H9 (cell line): ENCODE results near the gene TMEM86A. TPM values are rescaled to one million over a fixed set of nuclear protein-coding genes. Genes with fewer than 3 reads are reported as not detected.

Experiments
- DNase-seq: peaks from one replicate; pipeline ENCODE4 v3.0.0-alpha.2; 2017
- H2AFZ ChIP-seq: one replicate; pipeline ENCODE4 v1.6.1; 2013; ENCODE audit warnings: mild to moderate bottlenecking, low read length, control low read depth, moderate library complexity
- H2AK5ac ChIP-seq: 2 replicates; pipeline ENCODE4 v1.6.1; 2013; ENCODE audit warnings: low read length, control low read depth, mixed read lengths; ENCODE audit not compliant: insufficient read length
- H2BK120ac ChIP-seq: one replicate; pipeline ENCODE4 v1.6.1; 2013; ENCODE audit warnings: low read depth, mild to moderate bottlenecking, low read length, control low read depth, inconsistent platforms; ENCODE audit not compliant: poor library complexity, severe bottlenecking
- H2BK12ac ChIP-seq: 2 replicates; pipeline ENCODE4 v1.6.1; 2013; ENCODE audit warnings: low read length, control low read depth, mixed read lengths, low read depth; ENCODE audit not compliant: insufficient read length
- H2BK15ac ChIP-seq: 2 replicates; pipeline ENCODE4 v1.6.1; 2013; ENCODE audit warnings: low read depth, low read length, control low read depth
- H2BK20ac ChIP-seq: one replicate; pipeline ENCODE4 v1.6.1; 2013; ENCODE audit warnings: low read depth, mild to moderate bottlenecking, low read length, control low read depth, inconsistent platforms; ENCODE audit not compliant: poor library complexity, severe bottlenecking
- H2BK5ac ChIP-seq: 2 replicates; pipeline ENCODE4 v1.6.1; 2013; ENCODE audit warnings: low read length, control low read depth, mixed read lengths; ENCODE audit not compliant: insufficient read length
- H3K14ac ChIP-seq: 2 replicates; pipeline ENCODE4 v1.6.1; 2013; ENCODE audit warnings: low read length, control low read depth; ENCODE audit not compliant: insufficient read depth
- H3K18ac ChIP-seq: 2 replicates; pipeline ENCODE4 v1.6.1; 2013; ENCODE audit warnings: low read depth, mild to moderate bottlenecking, mixed read lengths, low read length, control low read depth; ENCODE audit not compliant: insufficient read length
- H3K23ac ChIP-seq: 2 replicates; pipeline ENCODE4 v1.6.1; 2013; ENCODE audit warnings: low read length, control low read depth, mixed read lengths, low read depth; ENCODE audit not compliant: insufficient read length
- H3K23me2 ChIP-seq: 2 replicates; pipeline ENCODE4 v1.6.1; 2013; ENCODE audit warnings: low read depth, mild to moderate bottlenecking, mixed read lengths, low read length, control low read depth; ENCODE audit not compliant: insufficient read length, poor library complexity, severe bottlenecking
- H3K27ac ChIP-seq: 2 replicates; pipeline ENCODE4 v1.5.1; 2013; ENCODE audit warnings: low read length, control low read depth, mixed read lengths, low read depth; ENCODE audit not compliant: insufficient read length
- H3K27me3 ChIP-seq: 2 replicates; pipeline ENCODE4 v1.6.1; 2013; ENCODE audit warnings: low read length, control low read depth, inconsistent platforms; ENCODE audit not compliant: insufficient read depth
- H3K4ac ChIP-seq: 2 replicates; pipeline ENCODE4 v1.6.1; 2013; ENCODE audit warnings: low read depth, mild to moderate bottlenecking, control low read depth, inconsistent platforms, low read length, moderate library complexity
- H3K4me1 ChIP-seq: 2 replicates; pipeline ENCODE4 v1.6.1; 2013; ENCODE audit warnings: low read length, control low read depth, inconsistent platforms; ENCODE audit not compliant: insufficient read depth
- H3K4me2 ChIP-seq: 2 replicates; pipeline ENCODE4 v1.6.1; 2013; ENCODE audit warnings: low read length, control low read depth, mixed read lengths; ENCODE audit not compliant: insufficient read length, insufficient read depth
- H3K56ac ChIP-seq: 2 replicates; pipeline ENCODE4 v1.6.1; 2013; ENCODE audit warnings: low read depth, mild to moderate bottlenecking, mixed read lengths, low read length, control low read depth; ENCODE audit not compliant: insufficient read length
- H3K79me1 ChIP-seq: 2 replicates; pipeline ENCODE4 v1.6.1; 2013; ENCODE audit warnings: low read depth, mild to moderate bottlenecking, moderate library complexity, low read length, control low read depth, inconsistent platforms; ENCODE audit not compliant: insufficient read depth, poor library complexity, severe bottlenecking
- H3K79me2 ChIP-seq: 2 replicates; pipeline ENCODE4 v1.6.1; 2013; ENCODE audit warnings: low read length, control low read depth, inconsistent platforms; ENCODE audit not compliant: insufficient read depth
- H3K9ac ChIP-seq: 2 replicates; pipeline ENCODE4 v1.6.1; 2013; ENCODE audit warnings: low read length, control low read depth, mixed read lengths; ENCODE audit not compliant: insufficient read length; ENCODE audit errors: extremely low read depth
- H3K9me3 ChIP-seq: one replicate; pipeline ENCODE4 v1.6.1; 2013; ENCODE audit warnings: low read depth, low read length, inconsistent platforms; ENCODE audit not compliant: control insufficient read depth
- H3T11ph ChIP-seq: one replicate; pipeline ENCODE4 v1.6.1; 2013; ENCODE audit warnings: mild to moderate bottlenecking, low read length, control low read depth, inconsistent platforms
- H4K20me1 ChIP-seq: one replicate; pipeline ENCODE4 v1.6.1; 2013; ENCODE audit not compliant: control insufficient read depth, insufficient read length, insufficient read depth
- H4K5ac ChIP-seq: 2 replicates; pipeline ENCODE4 v1.6.1; 2013; ENCODE audit warnings: low read depth, mild to moderate bottlenecking, mixed read lengths, low read length, control low read depth; ENCODE audit not compliant: insufficient read length
- H4K8ac ChIP-seq: replicated peaks from 2 replicates; pipeline ENCODE4 v1.6.1; 2013; ENCODE audit warnings: low read length, control low read depth, mixed read lengths, low read depth; ENCODE audit not compliant: insufficient read length
- H4K91ac ChIP-seq: 2 replicates; pipeline ENCODE4 v1.6.1; 2013; ENCODE audit warnings: low read depth, mild to moderate bottlenecking, moderate library complexity, mixed read lengths, low read length, control low read depth; ENCODE audit not compliant: insufficient read length
- H3K27ac Mint-ChIP-seq, 3 experiments: 2 replicates in 2 of 3; 3 replicates in 1 of 3; pipeline ENCODE4 v1.8.0; 2020 to 2021; ENCODE audit warnings: mixed read lengths in 3 of 3, mild to moderate bottlenecking in 1 of 3, moderate library complexity in 1 of 3
- H3K27me3 Mint-ChIP-seq: 2 replicates; pipeline ENCODE4 v1.8.0; 2021; ENCODE audit warnings: low read depth, mild to moderate bottlenecking, moderate library complexity, mixed read lengths
- H3K36me3 Mint-ChIP-seq, 3 experiments: 2 replicates in 2 of 3; 3 replicates in 1 of 3; pipeline ENCODE4 v1.8.0; 2020 to 2021; ENCODE audit warnings: low read depth in 3 of 3, mixed read lengths in 3 of 3; ENCODE audit not compliant: insufficient read depth in 1 of 3
- H3K4me1 Mint-ChIP-seq, 2 experiments: 2 replicates each; pipeline ENCODE4 v1.8.0; 2020; ENCODE audit warnings: mixed read lengths in 2 of 2
- H3K4me3 Mint-ChIP-seq, 2 experiments: 2 replicates in 1 of 2; 3 replicates in 1 of 2; pipeline ENCODE4 v1.8.0; 2020 to 2021; ENCODE audit warnings: mild to moderate bottlenecking in 2 of 2, mixed read lengths in 2 of 2, moderate library complexity in 1 of 2
- H3K9me3 Mint-ChIP-seq, 2 experiments: 2 replicates in 1 of 2; 3 replicates in 1 of 2; pipeline ENCODE4 v1.8.0; 2020; ENCODE audit warnings: mild to moderate bottlenecking in 2 of 2, mixed read lengths in 2 of 2, moderate library complexity in 1 of 2
- CTCF ChIP-seq: fragments of 200-600 bp; sonication (generic); conservative IDR thresholded peaks from 3 replicates; pipeline ENCODE4 v1.8.0; 2021; ENCODE audit warnings: antibody characterized with exemption, mild to moderate bottlenecking
- WGBS: extraction: QIAGEN DNeasy Blood & Tissue Kit; methylation state at CpG from one replicate; pipeline ENCODE4 v1.1.7; 2013; ENCODE audit warnings: missing lambda C conversion rate, low lambda C conversion rate, mixed read lengths; ENCODE audit not compliant: insufficient read length; ENCODE audit errors: extremely low coverage; 5-methylcytosine and 5-hydroxymethylcytosine counted together
- total RNA-seq: library from RNA; stranded (reverse); gene quantifications from 2 replicates; pipeline ENCODE4 v1.2.1, GENCODE V29; 2021

The TMEM86A gene
- total RNA-seq, 1 experiment from 2014 or later: 2.3 TPM

DNA sequence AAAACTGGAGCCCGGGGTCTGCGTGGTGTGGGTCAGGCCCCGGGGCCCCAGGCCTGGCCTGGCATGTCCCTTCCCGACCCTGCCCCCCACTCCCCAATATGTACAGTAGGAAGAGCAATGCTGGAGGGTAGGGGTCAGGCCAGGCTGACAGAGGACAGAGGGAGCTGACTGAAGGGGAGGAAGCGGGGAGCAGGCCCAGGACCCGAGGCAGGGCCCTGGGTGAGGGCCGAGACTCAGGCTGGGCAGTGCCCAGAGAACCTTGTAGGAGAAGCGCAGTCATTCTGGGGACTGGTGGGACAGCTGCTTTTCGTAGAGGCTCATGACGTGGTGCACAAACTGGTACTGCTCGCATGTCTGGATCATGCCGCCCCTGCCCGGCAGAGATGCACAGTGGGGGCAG lies 30.1 kb downstream of the TMEM86A start:
- Histone ChIP-seq H3K14ac (no peak overlapping the region), H4K91ac (no peak overlapping the region), H3K79me2 (no peaks in the 10 kb centered on the region), H3K56ac (no peak overlapping the region), H3K27me3 (no peaks in the 10 kb centered on the region), H2BK12ac (no peak overlapping the region), H3K9ac (no peak overlapping the region), H3K4ac (no peak overlapping the region), H3K9me3 (no peaks in the 10 kb centered on the region), H3K27ac (no peak overlapping the region), H2BK20ac (no peak overlapping the region), H4K20me1 (no peaks in the 10 kb centered on the region), H3K4me1 (peaks cover 3% of the 10 kb centered on the region; the same call in 1 of the 2 replicates), H3K4me2 (no peak overlapping the region), H2AK5ac (no peak overlapping the region), H3K18ac (no peak overlapping the region), H4K5ac (no peak overlapping the region), H2AFZ (no peak overlapping the region), H3K23ac (no peak overlapping the region), H2BK5ac (no peak overlapping the region), H3K23me2 (no peaks in the 10 kb centered on the region), H3T11ph (no peak overlapping the region), H3K79me1 (no peaks in the 10 kb centered on the region), H2BK120ac (no peak overlapping the region), H4K8ac (no peak overlapping the region), H2BK15ac (no peak overlapping the region)
- H3K27me3 Mint-ChIP-seq: peaks cover 1% of the 10 kb centered on the region; the same call in 1 of the 2 replicates
- H3K9me3 Mint-ChIP-seq: no peaks in the 10 kb centered on the region
- H3K4me3 Mint-ChIP-seq: no peak overlapping the region
- H3K36me3 Mint-ChIP-seq: no peaks in the 10 kb centered on the region; a peak in 1 of 7 replicates
- H3K4me1 Mint-ChIP-seq: peaks cover 21 to 34% of the 10 kb centered on the region in 2 experiments
- no peak for TF ChIP-seq CTCF
- no CpG with 5 or more reads among the region's 13 CpGs for WGBS
- no peak for DNase-seq
- H3K27ac Mint-ChIP-seq: no peak overlapping the region; a peak in 1 of 7 replicates
